ENCODE measurements around the gene KLHL22.

The KLHL22 gene

GRCh38 chr22:20433686-20434241, 61.8 kb downstream of the KLHL22 start:
- Histone ChIP-seq H3K9ac (ENCODE audit: low read length) (no peak overlapping the region), H3K9me3 (ENCODE audit: low read length) (no peaks in the 10 kb centered on the region), H3K36me3 (ENCODE audit: insufficient read depth, low read length) (no peaks in the 10 kb centered on the region), H3K27ac (ENCODE audit: low read depth, low read length, poor library complexity, severe bottlenecking) (no peak overlapping the region), H3K4me2 (ENCODE audit: low read length) (no peak overlapping the region), H3K4me1 (ENCODE audit: insufficient read depth, low read length, severe bottlenecking) (peaks cover 3% of the 10 kb centered on the region), H3K4me3 (ENCODE audit: low read depth, low read length, poor library complexity, severe bottlenecking) (no peak overlapping the region), H3K27me3 (ENCODE audit: insufficient read depth, low read length) (no peaks in the 10 kb centered on the region), H3K9me2 (ENCODE audit: low read depth, low read length) (no peaks in the 10 kb centered on the region), H3F3A (ENCODE audit: insufficient read depth, low read length) (no peaks in the 10 kb centered on the region), H4K20me1 (ENCODE audit: insufficient read depth, low read length) (no peaks in the 10 kb centered on the region), H3K79me2 (ENCODE audit: insufficient read depth, low read length) (no peaks in the 10 kb centered on the region), H2AFZ (ENCODE audit: low read length) (no peak overlapping the region)
- TF ChIP-seq CTCF (IDR thresholded peaks at IDR 0.05; ENCODE audit: low read length) (no peak), EZH2 (IDR thresholded peaks at IDR 0.05; ENCODE audit: borderline replicate concordance, low read length) (no peak)

- Histone ChIP-seq H3K27me3 (ENCODE audit: insufficient read depth, low read length) (no peaks in the 10 kb centered on the region), H3K9me3 (ENCODE audit: low read length) (no peaks in the 10 kb centered on the region)
These were observed 62.4 kb downstream of the KLHL22 start for GRCh38 chr22:20433191-20433590.

GRCh38 chr22:20432244-20432686, 63.3 kb downstream of the KLHL22 start:
- Histone ChIP-seq H4K20me1 (ENCODE audit: insufficient read depth, low read length) (no peaks in the 10 kb centered on the region), H3K27me3 (ENCODE audit: insufficient read depth, low read length) (no peaks in the 10 kb centered on the region), H3K27ac (ENCODE audit: low read depth, low read length, poor library complexity, severe bottlenecking) (no peak overlapping the region), H3K4me1 (ENCODE audit: insufficient read depth, low read length, severe bottlenecking) (peaks cover 3% of the 10 kb centered on the region), H3K79me2 (ENCODE audit: insufficient read depth, low read length) (no peaks in the 10 kb centered on the region), H3F3A (ENCODE audit: insufficient read depth, low read length) (no peaks in the 10 kb centered on the region), H3K4me2 (ENCODE audit: low read length) (no peak overlapping the region), H3K9me2 (ENCODE audit: low read depth, low read length) (no peaks in the 10 kb centered on the region), H2AFZ (ENCODE audit: low read length) (no peak overlapping the region), H3K4me3 (ENCODE audit: low read depth, low read length, poor library complexity, severe bottlenecking) (no peak overlapping the region), H3K36me3 (ENCODE audit: insufficient read depth, low read length) (no peaks in the 10 kb centered on the region), H3K9ac (ENCODE audit: low read length) (no peak overlapping the region), H3K9me3 (ENCODE audit: low read length) (no peaks in the 10 kb centered on the region)
- TF ChIP-seq CTCF (IDR thresholded peaks at IDR 0.05; ENCODE audit: low read length) (no peak), EZH2 (IDR thresholded peaks at IDR 0.05; ENCODE audit: borderline replicate concordance, low read length) (no peak)

More at GRCh38 chr22:20433191-20433590, 62.4 kb downstream of the KLHL22 start:
- no peak for TF ChIP-seq CTCF (IDR thresholded peaks at IDR 0.05; ENCODE audit: low read length)
- no peak for TF ChIP-seq EZH2 (IDR thresholded peaks at IDR 0.05; ENCODE audit: borderline replicate concordance, low read length)
- no peaks in the 10 kb centered on the region for H4K20me1 ChIP-seq (ENCODE audit: insufficient read depth, low read length)
- no peak overlapping the region for H2AFZ ChIP-seq (ENCODE audit: low read length)
- peaks cover 3% of the 10 kb centered on the region for H3K4me1 ChIP-seq (ENCODE audit: insufficient read depth, low read length, severe bottlenecking)
- H3F3A ChIP-seq (ENCODE audit: insufficient read depth, low read length) = no peaks in the 10 kb centered on the region
- H3K79me2 ChIP-seq (ENCODE audit: insufficient read depth, low read length) = no peaks in the 10 kb centered on the region
- no peaks in the 10 kb centered on the region for H3K36me3 ChIP-seq (ENCODE audit: insufficient read depth, low read length)
- no peak overlapping the region for H3K27ac ChIP-seq (ENCODE audit: low read depth, low read length, poor library complexity, severe bottlenecking)
- no peak overlapping the region for H3K4me2 ChIP-seq (ENCODE audit: low read length)
- no peak overlapping the region for H3K4me3 ChIP-seq (ENCODE audit: low read depth, low read length, poor library complexity, severe bottlenecking)
- H3K9me2 ChIP-seq (ENCODE audit: low read depth, low read length) = no peaks in the 10 kb centered on the region
- H3K9ac ChIP-seq (ENCODE audit: low read length) = no peak overlapping the region

All from OCI-LY1 (cell line).